CD4-positive, alpha-beta T cell treated with Interleukin-6 at 100 ng/mL for 8 hours (primary cell): Measurements from ENCODE around the gene CTNNAL1.
"Not testable (repeated sequence)": the region's sequence is repeated elsewhere in the genome, so short reads cannot be mapped to it uniquely, and the experiment has no call there.

Source experiments
- DNase-seq: peaks from one replicate; pipeline ENCODE4 v3.0.0-alpha.2; 2020; ENCODE audit warnings: mixed read lengths, low spot score

Gene CTNNAL1

GRCh38 chr9:108928386-108928785 lies 84.9 kb downstream of the CTNNAL1 start:
- DNase-seq = no peak

- no peak for DNase-seq
These were observed 88.8 kb downstream of the CTNNAL1 start for GRCh38 chr9:108924466-108924865.

GRCh38 chr9:108921200-108921599 lies 92.1 kb downstream of the CTNNAL1 start:
- no peak for DNase-seq

- not testable (repeated sequence) for DNase-seq
These were observed 92.9 kb downstream of the CTNNAL1 start for GRCh38 chr9:108920401-108920800.

GRCh38 chr9:108919517-108919916 lies 93.8 kb downstream of the CTNNAL1 start:
- no peak for DNase-seq

GRCh38 chr9:108913391-108913790 lies 99.9 kb downstream of the CTNNAL1 start:
- DNase-seq = no peak

GRCh38 chr9:108911820-108912219 lies 101.5 kb downstream of the CTNNAL1 start:
- peak; percentile 18 for DNase-seq

- no peak for DNase-seq
These were observed 102.4 kb downstream of the CTNNAL1 start for GRCh38 chr9:108910914-108911313.

GRCh38 chr9:108910402-108910801 lies 102.9 kb downstream of the CTNNAL1 start:
- DNase-seq = no peak

- no peak for DNase-seq
These were observed 107.8 kb downstream of the CTNNAL1 start for GRCh38 chr9:108905494-108905893.

- DNase-seq = no peak
These were observed 109.1 kb downstream of the CTNNAL1 start for GRCh38 chr9:108904161-108904560.

GRCh38 chr9:108903420-108904103 lies 109.7 kb downstream of the CTNNAL1 start:
- DNase-seq = no peak

- no peak for DNase-seq
These were observed 113.1 kb downstream of the CTNNAL1 start for GRCh38 chr9:108900176-108900575.

GRCh38 chr9:108899023-108899695 lies 114.1 kb downstream of the CTNNAL1 start:
- DNase-seq = not testable (repeated sequence)

GRCh38 chr9:108897324-108898096 lies 115.8 kb downstream of the CTNNAL1 start:
- DNase-seq = no peak

GRCh38 chr9:108894225-108894997 lies 118.9 kb downstream of the CTNNAL1 start:
- DNase-seq = no peak
